DOHH2 (cell line): ENCODE measurements around the gene TBC1D22A.

Experiments used
- H3F3A ChIP-seq: fragments of 200-600 bp; sonication (generic), shearing (Covaris generic); 2 replicates; pipeline ENCODE4 v1.6.0; 2016; ENCODE audit warnings: antibody characterized with exemption, mild to moderate bottlenecking; ENCODE audit not compliant: control insufficient read depth, insufficient read depth
- H3K27ac ChIP-seq: fragments of 200-600 bp; sonication (generic); 2 replicates; pipeline ENCODE4 v1.5.1; 2014; ENCODE audit warnings: low read depth, mild to moderate bottlenecking, low read length, moderate library complexity
- H3K27me3 ChIP-seq: fragments of 200-600 bp; sonication (generic); 2 replicates; pipeline ENCODE4 v1.6.1; 2014; ENCODE audit warnings: mild to moderate bottlenecking, low read length, mixed read lengths; ENCODE audit not compliant: control insufficient read depth
- H3K36me3 ChIP-seq: fragments of 200-600 bp; sonication (generic); 2 replicates; pipeline ENCODE4 v1.6.1; 2014; ENCODE audit warnings: mild to moderate bottlenecking, low read length, moderate library complexity, mixed read lengths; ENCODE audit not compliant: control insufficient read depth
- H3K4me1 ChIP-seq: fragments of 200-600 bp; sonication (generic); 2 replicates; pipeline ENCODE4 v1.6.1; 2014; ENCODE audit warnings: mild to moderate bottlenecking, low read length, mixed read lengths; ENCODE audit not compliant: control insufficient read depth
- H3K4me2 ChIP-seq: fragments of 200-600 bp; sonication (generic); 2 replicates; pipeline ENCODE4 v1.6.0; 2014; ENCODE audit warnings: mild to moderate bottlenecking, low read length, moderate library complexity
- H3K4me3 ChIP-seq: fragments of 200-600 bp; sonication (generic); 2 replicates; pipeline ENCODE4 v1.5.1; 2014; ENCODE audit warnings: mild to moderate bottlenecking, low read length, mixed read lengths
- H3K79me2 ChIP-seq: fragments of 200-600 bp; sonication (generic); 2 replicates; pipeline ENCODE4 v1.6.1; 2014; ENCODE audit warnings: mild to moderate bottlenecking, low read length, mixed read lengths; ENCODE audit not compliant: control insufficient read depth
- H3K9me2 ChIP-seq: fragments of 200-600 bp; sonication (generic); replicated peaks from 2 replicates; pipeline ENCODE4 v1.6.1; 2014; ENCODE audit warnings: mild to moderate bottlenecking, low read length, mixed read lengths; ENCODE audit not compliant: control insufficient read depth
- H3K9me3 ChIP-seq: fragments of 200-600 bp; sonication (generic); 2 replicates; pipeline ENCODE4 v1.6.1; 2014; ENCODE audit warnings: antibody characterized with exemption, low read length, mixed read lengths; ENCODE audit not compliant: control insufficient read depth, insufficient read depth
- H4K20me1 ChIP-seq: fragments of 200-600 bp; sonication (generic); 2 replicates; pipeline ENCODE4 v1.6.0; 2014; ENCODE audit warnings: low read depth, mild to moderate bottlenecking, antibody characterized with exemption, low read length, moderate library complexity; ENCODE audit not compliant: control insufficient read depth, insufficient read depth
- CTCF ChIP-seq: fragments of 200-600 bp; sonication (generic); IDR thresholded peaks from one replicate; pipeline ENCODE4 v1.5.1; 2014; ENCODE audit warnings: antibody characterized with exemption, mild to moderate bottlenecking, low read depth, low read length; ENCODE audit not compliant: poor library complexity, severe bottlenecking
- EZH2phosphoT487 ChIP-seq: fragments of 200-600 bp; sonication (generic); IDR thresholded peaks from 2 replicates; pipeline ENCODE4 v1.6.1; 2017; ENCODE audit warnings: borderline replicate concordance, mild to moderate bottlenecking, antibody characterized with exemption, low read length, moderate library complexity, mixed read lengths

TBC1D22A gene

GRCh38 chr22:47160781-47161520 lies 398.5 kb downstream of the TBC1D22A start:
- Histone ChIP-seq H3K27me3 (no peaks in the 10 kb centered on the region), H3K36me3 (peaks cover 10% of the 10 kb centered on the region), H4K20me1 (no peaks in the 10 kb centered on the region), H3K9me2 (no peaks in the 10 kb centered on the region), H3K4me3 (no peak overlapping the region), H3F3A (no peaks in the 10 kb centered on the region), H3K27ac (no peak overlapping the region), H3K9me3 (no peaks in the 10 kb centered on the region), H3K4me1 (no peaks in the 10 kb centered on the region), H3K79me2 (no peaks in the 10 kb centered on the region), H3K4me2 (no peak overlapping the region)
- TF ChIP-seq EZH2phosphoT487: no peak
- no peak for TF ChIP-seq CTCF

DNA sequence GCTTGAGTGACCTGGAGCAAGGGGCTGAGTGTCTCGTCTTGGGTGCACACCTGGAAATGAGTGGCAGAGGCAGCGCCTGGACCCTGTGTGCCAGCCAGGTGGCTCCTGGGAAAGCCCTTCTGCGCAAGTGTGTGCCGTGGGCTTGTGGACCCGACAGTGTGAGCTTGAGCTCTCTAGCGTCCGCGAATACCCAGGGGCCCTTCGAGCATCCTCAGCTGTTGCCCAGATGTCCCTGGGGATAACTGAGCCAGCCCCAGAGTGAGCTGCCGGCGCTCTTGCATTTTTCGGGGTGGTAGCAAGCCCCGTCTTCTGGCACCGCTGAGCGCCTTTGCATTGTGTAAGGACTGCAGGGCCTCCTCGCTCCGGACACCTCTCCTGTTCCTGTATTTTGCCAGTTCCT lies 399.2 kb downstream of the TBC1D22A start:
- TF ChIP-seq EZH2phosphoT487 (no peak), CTCF (no peak)
- no peak overlapping the region for H3K4me2 ChIP-seq
- H3F3A ChIP-seq: no peaks in the 10 kb centered on the region
- no peaks in the 10 kb centered on the region for H3K27me3 ChIP-seq
- H3K36me3 ChIP-seq: peaks cover 10% of the 10 kb centered on the region
- no peak overlapping the region for H3K27ac ChIP-seq
- H4K20me1 ChIP-seq: no peaks in the 10 kb centered on the region
- no peaks in the 10 kb centered on the region for H3K9me3 ChIP-seq
- H3K79me2 ChIP-seq: no peaks in the 10 kb centered on the region
- no peaks in the 10 kb centered on the region for H3K9me2 ChIP-seq
- no peaks in the 10 kb centered on the region for H3K4me1 ChIP-seq
- H3K4me3 ChIP-seq: no peak overlapping the region

GRCh38 chr22:47162865-47163264 lies 400.4 kb downstream of the TBC1D22A start:
- Histone ChIP-seq H3K4me2 (no peak overlapping the region), H3K36me3 (peaks cover 15% of the 10 kb centered on the region), H3K9me3 (no peaks in the 10 kb centered on the region), H3K4me3 (no peak overlapping the region), H3K79me2 (no peaks in the 10 kb centered on the region), H3K4me1 (no peaks in the 10 kb centered on the region), H3F3A (no peaks in the 10 kb centered on the region), H3K9me2 (no peaks in the 10 kb centered on the region), H4K20me1 (no peaks in the 10 kb centered on the region), H3K27ac (no peak overlapping the region), H3K27me3 (no peaks in the 10 kb centered on the region)
- TF ChIP-seq EZH2phosphoT487: no peak
- no peak for TF ChIP-seq CTCF
